ENCODE results near the gene NR2C2. TPM values are rescaled to one million over a fixed set of nuclear protein-coding genes. Genes with fewer than 3 reads are reported as not detected.

The NR2C2 gene
- total RNA-seq, 1 experiment from 2014 or later, result 50.8 TPM

DNA sequence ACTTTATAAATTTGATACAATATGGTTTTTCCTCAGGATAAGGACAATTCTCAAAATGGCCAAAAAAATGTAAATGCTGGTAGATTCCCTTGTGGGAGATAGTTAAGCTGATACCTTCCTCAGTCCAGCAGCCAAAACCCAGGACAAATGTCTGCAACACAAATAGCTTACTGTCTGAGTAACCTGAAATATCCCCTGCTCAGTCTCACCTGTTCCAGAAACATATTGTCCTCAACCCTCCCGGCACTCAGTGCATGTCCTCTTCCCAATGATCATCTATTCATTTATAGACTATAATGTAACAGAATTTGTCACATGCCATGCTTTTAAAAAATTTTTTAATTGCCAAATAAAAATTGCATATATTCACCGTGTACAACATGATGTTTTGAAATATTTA lies 139.3 kb downstream of the NR2C2 start:
- no peaks in the 10 kb centered on the region for H3K27me3 Mint-ChIP-seq (ENCODE audit: low read depth)
- no peak overlapping the region for H3K27ac Mint-ChIP-seq
- ATAC-seq, result no peak
- H3K4me1 Mint-ChIP-seq, result no peaks in the 10 kb centered on the region
- POLR2A ChIA-PET, result no interaction called here
- H3K4me3 Mint-ChIP-seq, result no peak overlapping the region
- DNase-seq (ENCODE audit: low spot score), result no peak
- H3K9me3 Mint-ChIP-seq, result no peaks in the 10 kb centered on the region
- H3K36me3 Mint-ChIP-seq, result peaks cover 22% of the 10 kb centered on the region
- CTCF ChIA-PET, result interaction anchor here (1.0 kb wide), 1 partner anchor 35 kb away, joined by 3 read pairs; no protein-coding TSS in a partner anchor
- TF ChIP-seq OVOL2 (CRISPR knock-in tag; IDR thresholded peaks at IDR 0.05; ENCODE audit: borderline replicate concordance), result no peak
- no peak for TF ChIP-seq ZNF317 (CRISPR knock-in tag; IDR thresholded peaks at IDR 0.05; ENCODE audit: borderline replicate concordance, low read depth)
- TF ChIP-seq, protein P1, sequence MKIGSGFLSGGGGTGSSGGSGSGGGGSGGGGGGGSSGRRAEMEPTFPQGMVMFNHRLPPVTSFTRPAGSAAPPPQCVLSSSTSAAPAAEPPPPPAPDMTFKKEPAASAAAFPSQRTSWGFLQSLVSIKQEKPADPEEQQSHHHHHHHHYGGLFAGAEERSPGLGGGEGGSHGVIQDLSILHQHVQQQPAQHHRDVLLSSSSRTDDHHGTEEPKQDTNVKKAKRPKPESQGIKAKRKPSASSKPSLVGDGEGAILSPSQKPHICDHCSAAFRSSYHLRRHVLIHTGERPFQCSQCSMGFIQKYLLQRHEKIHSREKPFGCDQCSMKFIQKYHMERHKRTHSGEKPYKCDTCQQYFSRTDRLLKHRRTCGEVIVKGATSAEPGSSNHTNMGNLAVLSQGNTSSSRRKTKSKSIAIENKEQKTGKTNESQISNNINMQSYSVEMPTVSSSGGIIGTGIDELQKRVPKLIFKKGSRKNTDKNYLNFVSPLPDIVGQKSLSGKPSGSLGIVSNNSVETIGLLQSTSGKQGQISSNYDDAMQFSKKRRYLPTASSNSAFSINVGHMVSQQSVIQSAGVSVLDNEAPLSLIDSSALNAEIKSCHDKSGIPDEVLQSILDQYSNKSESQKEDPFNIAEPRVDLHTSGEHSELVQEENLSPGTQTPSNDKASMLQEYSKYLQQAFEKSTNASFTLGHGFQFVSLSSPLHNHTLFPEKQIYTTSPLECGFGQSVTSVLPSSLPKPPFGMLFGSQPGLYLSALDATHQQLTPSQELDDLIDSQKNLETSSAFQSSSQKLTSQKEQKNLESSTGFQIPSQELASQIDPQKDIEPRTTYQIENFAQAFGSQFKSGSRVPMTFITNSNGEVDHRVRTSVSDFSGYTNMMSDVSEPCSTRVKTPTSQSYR (CRISPR knock-in tag; IDR thresholded peaks at IDR 0.05), result no peak
- TF ChIP-seq ZNF416 (CRISPR knock-in tag; IDR thresholded peaks at IDR 0.05), result no peak
- TF ChIP-seq, protein P2, sequence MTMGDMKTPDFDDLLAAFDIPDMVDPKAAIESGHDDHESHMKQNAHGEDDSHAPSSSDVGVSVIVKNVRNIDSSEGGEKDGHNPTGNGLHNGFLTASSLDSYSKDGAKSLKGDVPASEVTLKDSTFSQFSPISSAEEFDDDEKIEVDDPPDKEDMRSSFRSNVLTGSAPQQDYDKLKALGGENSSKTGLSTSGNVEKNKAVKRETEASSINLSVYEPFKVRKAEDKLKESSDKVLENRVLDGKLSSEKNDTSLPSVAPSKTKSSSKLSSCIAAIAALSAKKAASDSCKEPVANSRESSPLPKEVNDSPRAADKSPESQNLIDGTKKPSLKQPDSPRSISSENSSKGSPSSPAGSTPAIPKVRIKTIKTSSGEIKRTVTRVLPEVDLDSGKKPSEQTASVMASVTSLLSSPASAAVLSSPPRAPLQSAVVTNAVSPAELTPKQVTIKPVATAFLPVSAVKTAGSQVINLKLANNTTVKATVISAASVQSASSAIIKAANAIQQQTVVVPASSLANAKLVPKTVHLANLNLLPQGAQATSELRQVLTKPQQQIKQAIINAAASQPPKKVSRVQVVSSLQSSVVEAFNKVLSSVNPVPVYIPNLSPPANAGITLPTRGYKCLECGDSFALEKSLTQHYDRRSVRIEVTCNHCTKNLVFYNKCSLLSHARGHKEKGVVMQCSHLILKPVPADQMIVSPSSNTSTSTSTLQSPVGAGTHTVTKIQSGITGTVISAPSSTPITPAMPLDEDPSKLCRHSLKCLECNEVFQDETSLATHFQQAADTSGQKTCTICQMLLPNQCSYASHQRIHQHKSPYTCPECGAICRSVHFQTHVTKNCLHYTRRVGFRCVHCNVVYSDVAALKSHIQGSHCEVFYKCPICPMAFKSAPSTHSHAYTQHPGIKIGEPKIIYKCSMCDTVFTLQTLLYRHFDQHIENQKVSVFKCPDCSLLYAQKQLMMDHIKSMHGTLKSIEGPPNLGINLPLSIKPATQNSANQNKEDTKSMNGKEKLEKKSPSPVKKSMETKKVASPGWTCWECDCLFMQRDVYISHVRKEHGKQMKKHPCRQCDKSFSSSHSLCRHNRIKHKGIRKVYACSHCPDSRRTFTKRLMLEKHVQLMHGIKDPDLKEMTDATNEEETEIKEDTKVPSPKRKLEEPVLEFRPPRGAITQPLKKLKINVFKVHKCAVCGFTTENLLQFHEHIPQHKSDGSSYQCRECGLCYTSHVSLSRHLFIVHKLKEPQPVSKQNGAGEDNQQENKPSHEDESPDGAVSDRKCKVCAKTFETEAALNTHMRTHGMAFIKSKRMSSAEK (CRISPR knock-in tag; IDR thresholded peaks at IDR 0.05; ENCODE audit: borderline replicate concordance), result no peak
- no peak for TF ChIP-seq ZNF121 (CRISPR knock-in tag; IDR thresholded peaks at IDR 0.05)
- TF ChIP-seq TEAD4 (CRISPR knock-in tag; IDR thresholded peaks at IDR 0.05), result no peak
- TF ChIP-seq, protein P3, sequence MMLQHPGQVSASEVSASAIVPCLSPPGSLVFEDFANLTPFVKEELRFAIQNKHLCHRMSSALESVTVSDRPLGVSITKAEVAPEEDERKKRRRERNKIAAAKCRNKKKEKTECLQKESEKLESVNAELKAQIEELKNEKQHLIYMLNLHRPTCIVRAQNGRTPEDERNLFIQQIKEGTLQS (CRISPR knock-in tag; conservative IDR thresholded peaks at IDR 0.05), result no peak
- TF ChIP-seq SOX15 (CRISPR knock-in tag; IDR thresholded peaks at IDR 0.05), result no peak
- TF ChIP-seq, protein P4, sequence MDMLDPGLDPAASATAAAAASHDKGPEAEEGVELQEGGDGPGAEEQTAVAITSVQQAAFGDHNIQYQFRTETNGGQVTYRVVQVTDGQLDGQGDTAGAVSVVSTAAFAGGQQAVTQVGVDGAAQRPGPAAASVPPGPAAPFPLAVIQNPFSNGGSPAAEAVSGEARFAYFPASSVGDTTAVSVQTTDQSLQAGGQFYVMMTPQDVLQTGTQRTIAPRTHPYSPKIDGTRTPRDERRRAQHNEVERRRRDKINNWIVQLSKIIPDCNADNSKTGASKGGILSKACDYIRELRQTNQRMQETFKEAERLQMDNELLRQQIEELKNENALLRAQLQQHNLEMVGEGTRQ (CRISPR knock-in tag; IDR thresholded peaks at IDR 0.05), result no peak
- TF ChIP-seq TEAD1 (CRISPR knock-in tag; IDR thresholded peaks at IDR 0.05), result no peak

DNA sequence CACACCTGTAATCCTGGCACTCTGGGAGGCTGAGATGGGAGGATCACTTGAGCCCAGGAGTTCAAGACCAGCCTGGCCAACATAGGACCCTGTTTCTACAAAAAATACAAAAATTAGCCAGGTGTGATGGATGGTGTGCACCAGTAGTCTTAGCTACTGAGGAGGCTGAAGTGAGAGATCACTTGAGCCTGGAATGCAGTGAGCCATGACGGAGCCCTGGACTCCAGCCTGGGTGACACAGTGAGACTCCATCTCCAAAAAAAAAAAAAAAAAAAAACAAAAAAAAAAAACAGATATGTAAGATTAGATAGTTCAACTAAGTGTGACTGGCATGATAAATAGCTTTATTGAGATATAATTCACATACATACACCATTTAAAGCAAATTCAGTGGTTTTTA lies 141.8 kb downstream of the NR2C2 start:
- no peaks in the 10 kb centered on the region for H3K27me3 Mint-ChIP-seq (ENCODE audit: low read depth)
- ChIA-PET CTCF (interaction anchor here (1.3 kb wide), 1 partner anchor 38 kb away, joined by 3 read pairs; no protein-coding TSS in a partner anchor), POLR2A (interaction anchor here (0.8 kb wide), 1 partner anchor 9 kb away, joined by 5 read pairs; the partner anchor contains the start of gene RBSN)
- no peaks in the 10 kb centered on the region for H3K9me3 Mint-ChIP-seq
- no peaks in the 10 kb centered on the region for H3K4me1 Mint-ChIP-seq
- DNase-seq (ENCODE audit: low spot score), result no peak
- TF ChIP-seq, protein P5, sequence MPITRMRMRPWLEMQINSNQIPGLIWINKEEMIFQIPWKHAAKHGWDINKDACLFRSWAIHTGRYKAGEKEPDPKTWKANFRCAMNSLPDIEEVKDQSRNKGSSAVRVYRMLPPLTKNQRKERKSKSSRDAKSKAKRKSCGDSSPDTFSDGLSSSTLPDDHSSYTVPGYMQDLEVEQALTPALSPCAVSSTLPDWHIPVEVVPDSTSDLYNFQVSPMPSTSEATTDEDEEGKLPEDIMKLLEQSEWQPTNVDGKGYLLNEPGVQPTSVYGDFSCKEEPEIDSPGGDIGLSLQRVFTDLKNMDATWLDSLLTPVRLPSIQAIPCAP (CRISPR knock-in tag; IDR thresholded peaks at IDR 0.05), result no peak
- TF ChIP-seq NFATC4 (CRISPR knock-in tag; IDR thresholded peaks at IDR 0.05), result no peak
- no peak for TF ChIP-seq ESRRA (CRISPR knock-in tag; IDR thresholded peaks at IDR 0.05; ENCODE audit: borderline replicate concordance)
- TF ChIP-seq, protein P6, sequence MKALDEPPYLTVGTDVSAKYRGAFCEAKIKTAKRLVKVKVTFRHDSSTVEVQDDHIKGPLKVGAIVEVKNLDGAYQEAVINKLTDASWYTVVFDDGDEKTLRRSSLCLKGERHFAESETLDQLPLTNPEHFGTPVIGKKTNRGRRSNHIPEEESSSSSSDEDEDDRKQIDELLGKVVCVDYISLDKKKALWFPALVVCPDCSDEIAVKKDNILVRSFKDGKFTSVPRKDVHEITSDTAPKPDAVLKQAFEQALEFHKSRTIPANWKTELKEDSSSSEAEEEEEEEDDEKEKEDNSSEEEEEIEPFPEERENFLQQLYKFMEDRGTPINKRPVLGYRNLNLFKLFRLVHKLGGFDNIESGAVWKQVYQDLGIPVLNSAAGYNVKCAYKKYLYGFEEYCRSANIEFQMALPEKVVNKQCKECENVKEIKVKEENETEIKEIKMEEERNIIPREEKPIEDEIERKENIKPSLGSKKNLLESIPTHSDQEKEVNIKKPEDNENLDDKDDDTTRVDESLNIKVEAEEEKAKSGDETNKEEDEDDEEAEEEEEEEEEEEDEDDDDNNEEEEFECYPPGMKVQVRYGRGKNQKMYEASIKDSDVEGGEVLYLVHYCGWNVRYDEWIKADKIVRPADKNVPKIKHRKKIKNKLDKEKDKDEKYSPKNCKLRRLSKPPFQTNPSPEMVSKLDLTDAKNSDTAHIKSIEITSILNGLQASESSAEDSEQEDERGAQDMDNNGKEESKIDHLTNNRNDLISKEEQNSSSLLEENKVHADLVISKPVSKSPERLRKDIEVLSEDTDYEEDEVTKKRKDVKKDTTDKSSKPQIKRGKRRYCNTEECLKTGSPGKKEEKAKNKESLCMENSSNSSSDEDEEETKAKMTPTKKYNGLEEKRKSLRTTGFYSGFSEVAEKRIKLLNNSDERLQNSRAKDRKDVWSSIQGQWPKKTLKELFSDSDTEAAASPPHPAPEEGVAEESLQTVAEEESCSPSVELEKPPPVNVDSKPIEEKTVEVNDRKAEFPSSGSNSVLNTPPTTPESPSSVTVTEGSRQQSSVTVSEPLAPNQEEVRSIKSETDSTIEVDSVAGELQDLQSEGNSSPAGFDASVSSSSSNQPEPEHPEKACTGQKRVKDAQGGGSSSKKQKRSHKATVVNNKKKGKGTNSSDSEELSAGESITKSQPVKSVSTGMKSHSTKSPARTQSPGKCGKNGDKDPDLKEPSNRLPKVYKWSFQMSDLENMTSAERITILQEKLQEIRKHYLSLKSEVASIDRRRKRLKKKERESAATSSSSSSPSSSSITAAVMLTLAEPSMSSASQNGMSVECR (CRISPR knock-in tag; IDR thresholded peaks at IDR 0.05; ENCODE audit: borderline replicate concordance), result no peak
- no peak overlapping the region for H3K4me3 Mint-ChIP-seq
- no peak overlapping the region for H3K27ac Mint-ChIP-seq
- peaks cover 13% of the 10 kb centered on the region for H3K36me3 Mint-ChIP-seq
- ATAC-seq, result no peak
